Eye (tissue), 1 donor: ENCODE results near the gene NPY5R.

ENCODE experiments used
- DNase-seq: peaks from one replicate; pipeline ENCODE4 v3.0.0-alpha.2; 2015

The NPY5R gene

DNA sequence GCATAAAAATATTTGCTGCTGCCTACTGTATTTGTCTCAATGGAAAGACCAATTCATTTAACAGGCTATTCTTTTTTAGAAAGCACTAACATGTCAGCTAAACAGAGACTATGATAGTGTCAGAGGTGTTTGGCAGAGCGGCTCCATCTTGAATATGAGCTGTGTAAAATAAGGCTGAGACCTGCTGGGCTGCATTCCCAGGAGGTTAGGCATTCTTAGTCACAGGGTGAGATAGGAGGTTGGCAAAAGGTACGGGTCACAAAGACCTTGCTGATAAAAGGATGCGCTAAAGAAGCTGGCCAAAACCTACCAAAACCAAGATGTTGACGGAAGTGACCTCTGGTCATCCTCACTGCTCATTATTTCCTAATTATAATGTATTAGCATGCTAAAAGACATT lies 41.8 kb downstream of the NPY5R start:
- DNase-seq, result no peak

DNA sequence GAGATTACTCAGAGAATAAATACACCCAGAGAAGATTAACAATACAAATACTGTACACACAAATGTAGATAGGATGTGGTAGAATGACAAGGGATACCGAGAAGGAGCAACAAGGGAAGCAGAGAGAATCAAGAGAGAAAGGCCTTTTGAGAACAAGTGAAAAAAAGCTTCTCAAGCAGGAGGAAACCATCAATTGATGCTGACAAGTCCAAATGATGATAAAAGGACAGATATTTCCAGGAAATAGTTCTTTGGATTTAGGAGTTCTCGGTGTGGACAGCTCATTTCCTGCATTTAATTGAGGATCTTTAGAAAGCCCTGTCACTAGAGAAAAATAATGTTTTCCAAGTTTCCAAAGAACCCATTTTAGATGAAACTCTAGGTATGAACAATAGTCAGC lies 48.1 kb downstream of the NPY5R start:
- no peak for DNase-seq

DNA sequence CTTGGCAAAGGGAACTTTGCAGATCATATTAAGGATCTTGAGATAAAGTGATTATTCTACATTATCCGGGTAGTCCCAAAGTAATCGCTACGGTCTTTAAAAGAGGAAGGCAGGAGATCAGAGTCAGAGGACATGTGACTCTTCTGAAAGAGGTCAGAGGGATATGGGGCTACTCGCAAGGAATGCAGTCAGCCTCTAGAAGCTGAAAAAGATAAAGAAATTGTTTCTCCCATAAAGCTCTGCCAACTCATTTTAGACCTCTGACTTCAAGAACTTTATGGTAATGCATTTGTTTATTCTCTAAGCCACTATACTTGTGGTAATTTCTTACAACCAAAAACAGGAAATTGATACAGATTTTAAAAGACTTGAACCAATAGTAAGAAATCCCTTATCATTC lies 48.6 kb downstream of the NPY5R start:
- DNase-seq, result no peak

DNA sequence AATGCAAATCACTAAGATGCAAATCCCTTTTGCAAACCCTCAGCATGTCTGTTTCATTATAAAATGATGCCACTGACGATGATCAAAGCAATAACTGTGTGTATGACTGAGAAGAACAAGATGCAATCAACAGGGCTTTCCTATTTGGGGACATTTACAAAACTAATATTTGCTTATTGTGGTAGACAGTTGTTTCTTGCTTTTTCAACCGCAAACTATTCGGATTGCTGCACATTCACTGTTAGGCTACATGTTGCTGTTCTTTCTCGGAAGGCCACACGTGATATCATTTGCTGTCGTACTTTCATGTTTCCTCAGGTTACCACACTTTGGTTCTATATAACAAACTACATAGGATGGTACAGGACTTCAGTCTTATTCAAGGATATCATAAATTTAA lies 49.8 kb downstream of the NPY5R start:
- no peak for DNase-seq

DNA sequence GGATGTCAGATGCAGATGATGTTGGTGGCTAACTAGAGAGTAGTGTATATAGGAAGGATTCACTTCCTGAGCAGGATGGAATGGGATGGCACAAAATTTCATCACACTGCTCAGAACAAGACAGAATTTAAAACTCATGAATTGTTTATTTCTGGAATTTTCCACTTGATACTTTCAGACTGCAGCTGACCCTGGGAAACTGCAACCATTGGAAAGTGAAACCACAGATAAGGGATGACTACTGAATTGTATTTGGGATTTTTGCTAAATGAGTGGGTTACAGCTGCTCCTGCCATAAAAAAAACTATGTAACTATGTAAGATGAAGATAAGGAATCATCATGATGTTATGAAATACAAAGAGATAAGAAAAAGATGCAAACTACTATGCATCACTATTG lies 51.4 kb downstream of the NPY5R start:
- DNase-seq, result no peak

DNA sequence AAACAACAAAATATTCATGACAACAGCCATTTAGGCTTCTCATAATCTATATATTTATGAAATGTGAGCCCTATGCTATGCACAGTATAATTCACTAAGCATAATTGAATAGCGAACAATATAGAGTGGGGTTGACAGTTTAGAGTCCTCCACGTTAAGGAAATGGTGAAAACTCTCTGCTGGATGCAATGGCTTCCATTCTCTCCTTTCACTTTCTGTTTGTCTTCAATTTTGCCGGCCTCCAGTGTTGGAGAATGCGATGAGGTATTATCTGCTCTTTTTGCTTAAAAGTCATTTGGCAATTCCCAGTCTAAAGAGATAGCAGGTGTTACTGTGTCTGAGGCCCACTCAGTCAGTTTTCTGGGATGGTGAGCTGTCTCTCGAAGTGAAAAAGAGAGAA lies 52.1 kb downstream of the NPY5R start:
- DNase-seq, result no peak

DNA sequence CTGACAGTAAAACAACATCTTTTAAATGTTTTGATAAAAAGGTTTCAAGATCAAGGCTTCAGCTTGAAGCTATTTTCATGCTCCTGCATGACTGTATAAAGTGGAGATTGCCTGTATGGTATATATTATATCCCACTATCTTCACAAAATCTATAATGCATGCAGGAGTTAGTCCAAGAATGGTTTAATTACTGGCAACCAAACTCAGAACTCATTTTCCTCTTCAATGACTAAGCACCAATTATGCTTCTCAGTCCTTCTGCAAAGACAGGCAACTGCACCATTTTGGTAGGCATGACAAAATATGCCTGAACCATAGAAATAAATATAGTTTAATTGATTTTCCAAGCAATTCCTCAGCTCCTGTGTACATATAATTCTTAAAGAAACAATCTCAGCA lies 54.5 kb downstream of the NPY5R start:
- no peak for DNase-seq

DNA sequence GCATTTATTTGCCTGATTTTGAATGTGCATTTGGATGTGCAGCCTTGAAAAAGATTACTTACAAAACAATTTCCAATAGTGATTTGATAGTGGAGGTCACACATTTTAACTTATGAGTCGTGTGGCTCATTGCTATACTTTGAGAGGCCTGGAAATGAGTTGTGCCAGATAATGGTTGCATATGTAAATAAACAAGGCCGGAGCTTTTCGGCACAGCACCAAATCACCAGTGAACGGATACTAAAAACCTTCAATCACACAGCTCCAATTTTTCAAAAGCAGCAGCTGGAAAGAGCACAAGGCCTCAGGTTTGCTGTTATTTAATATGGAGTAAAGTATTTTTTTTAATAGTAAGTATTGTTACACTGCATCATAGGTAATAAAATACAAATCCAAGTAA lies 57.2 kb downstream of the NPY5R start:
- no peak for DNase-seq
